Right lobe of liver (tissue), 6 donors: ENCODE measurements around the gene BIK. TPM values are rescaled to one million over a fixed set of nuclear protein-coding genes. Genes with fewer than 3 reads are reported as not detected.

Experiments
- ATAC-seq, 4 donors: fragments of 200-7000 bp; cut with Tn5 transposase; one replicate each; pipeline ENCODE4 v1.9.1; 2020; ENCODE audit warnings: mild to moderate bottlenecking in 4 of 4, moderate library complexity in 4 of 4
- DNase-seq, 3 donors: peaks; one replicate each; pipeline ENCODE4 v3.0.0-alpha.2; 2020
- H3K27ac ChIP-seq, 3 donors: fragments of 200-600 bp; one replicate each; pipeline ENCODE4 v1.8.0; 2022
- H3K27me3 ChIP-seq, 2 donors: fragments of 200-600 bp; one replicate each; pipeline ENCODE4 v1.8.0; 2022
- H3K36me3 ChIP-seq, 4 donors: fragments of 200-600 bp; sonication (generic) in 1 of 4; one replicate each; pipeline versions ENCODE4 v1.5.1 to v1.8.0; 2017 to 2022; ENCODE audit warnings: control low read depth in 1 of 4
- H3K4me1 ChIP-seq, 4 donors: fragments of 200-600 bp; sonication (generic) in 1 of 4; one replicate each; pipeline versions ENCODE4 v1.5.1 to v1.8.0; 2017 to 2022; ENCODE audit warnings: control low read depth in 1 of 4
- H3K4me3 ChIP-seq, 3 donors: fragments of 200-600 bp; one replicate each; pipeline ENCODE4 v1.8.0; 2022
- H3K9me3 ChIP-seq, 4 donors: fragments of 200-600 bp; sonication (generic) in 1 of 4; one replicate each; pipeline versions ENCODE4 v1.5.1 to v1.8.0; 2017 to 2022; ENCODE audit warnings: control low read depth in 1 of 4
- CTCF ChIP-seq, 4 donors: fragments of 200-600 bp in 3 of 4; fragments of 450-650 bp in 1 of 4; IDR thresholded peaks; one replicate each; pipeline versions ENCODE4 v1.5.1 to v1.8.0; 2016 to 2022; ENCODE audit warnings: antibody characterized with exemption in 4 of 4, mild to moderate bottlenecking in 2 of 4
- POLR2A ChIP-seq: fragments of 450-650 bp; IDR thresholded peaks from one replicate; pipeline ENCODE4 v1.6.1; 2017; ENCODE audit warnings: antibody characterized with exemption, mild to moderate bottlenecking
- WGBS: methylation state at CpG from one replicate; pipeline ENCODE4 v1.1.6; 2018; ENCODE audit warnings: low coverage, low lambda C conversion rate; ENCODE audit not compliant: insufficient coverage; ENCODE audit errors: missing lambda C conversion rate; 5-methylcytosine and 5-hydroxymethylcytosine counted together
- intact Hi-C, 2 donors: fragments of 100-400 bp; cut with DNase I; formaldehyde crosslinking; loops; one replicate each; pipeline versions ENCODE4 v1.11.2 to v1.14.1; 2022
- total RNA-seq, 6 experiments: library from RNA; depleted of rRNA in 2 of 6; stranded (reverse); fragments of >200 nt in 2 of 6; fragmentation: NEBNext Ultra II Directional in 3 of 6; extraction: Animal tissue kit (Norgen Biotek cat#: 25700) in 3 of 6; gene quantifications; one replicate each; pipeline versions ENCODE4 v1.1.0 to v1.2.4, GENCODE V29; 2016 to 2023
- donor health status: DM: no; HTN: yes; CAD: no.
- donor health status: DM: no; HTN: no; CAD: no.
- donor health status: DM: no; HTN: no; CAD: no.
- donor health status: DM: no; HTN: yes; CAD: no.
- donor health status: DM: no; HTN: yes; CAD: no.

Gene BIK
- total RNA-seq, 6 experiments from 2014 or later: 0.22 to 0.42 (median 0.31) TPM; not detected in 1

- H3K4me3 ChIP-seq: no peak overlapping the region
- WGBS: 55% methylated on average over 11 of the region's 12 CpGs
- DNase-seq (peak in 1 of 3 donors; percentile 30), ATAC-seq (peak; percentile 57 to 97 (median 83))
- H3K27ac ChIP-seq: no peak overlapping the region
- H3K27me3 ChIP-seq: no peaks in the 10 kb centered on the region
- intact Hi-C loops: no loop called here
- H3K9me3 ChIP-seq: no peaks in the 10 kb centered on the region
- no peaks in the 10 kb centered on the region for H3K36me3 ChIP-seq
- no peaks in the 10 kb centered on the region for H3K4me1 ChIP-seq
- no peak for TF ChIP-seq CTCF (IDR thresholded peaks at IDR 0.05)
- no peak for TF ChIP-seq POLR2A
Observed at GRCh38 chr22:43078522-43078921, 32.0 kb upstream of the BIK start.

- ATAC-seq: no peak
- intact Hi-C loops: no loop called here
- TF ChIP-seq POLR2A (no peak), CTCF (IDR thresholded peaks at IDR 0.05) (no peak)
Observed at GRCh38 chr22:43079742-43080141, 30.8 kb upstream of the BIK start.

GRCh38 chr22:43080616-43081015, 29.9 kb upstream of the BIK start:
- ATAC-seq: peak in 1 of 4 donors; percentile 24
- DNase-seq: no peak

More at GRCh38 chr22:43079742-43080141, 30.8 kb upstream of the BIK start:
- H3K4me1 ChIP-seq: no peaks in the 10 kb centered on the region
- H3K27me3 ChIP-seq: no peaks in the 10 kb centered on the region
- H3K36me3 ChIP-seq: no peaks in the 10 kb centered on the region
- H3K9me3 ChIP-seq: no peaks in the 10 kb centered on the region
- DNase-seq: no peak
- H3K4me3 ChIP-seq: no peak overlapping the region
- H3K27ac ChIP-seq: no peak overlapping the region
- WGBS: 82% methylated on average over 8 of the region's 14 CpGs

GRCh38 chr22:43081968-43082367, 28.6 kb upstream of the BIK start:
- 90% methylated on average over 2 of the region's 4 CpGs for WGBS
- no peaks in the 10 kb centered on the region for H3K36me3 ChIP-seq
- H3K4me3 ChIP-seq: no peak overlapping the region
- H3K4me1 ChIP-seq: no peaks in the 10 kb centered on the region
- ATAC-seq: no peak
- no peaks in the 10 kb centered on the region for H3K27me3 ChIP-seq
- intact Hi-C loops: no loop called here
- no peaks in the 10 kb centered on the region for H3K9me3 ChIP-seq
- DNase-seq: no peak
- TF ChIP-seq CTCF (IDR thresholded peaks at IDR 0.05): no peak
- TF ChIP-seq POLR2A: no peak
- H3K27ac ChIP-seq: no peak overlapping the region

More at GRCh38 chr22:43080616-43081015, 29.9 kb upstream of the BIK start:
- intact Hi-C loops: no loop called here
- no peak overlapping the region for H3K27ac ChIP-seq
- H3K9me3 ChIP-seq: no peaks in the 10 kb centered on the region
- no peaks in the 10 kb centered on the region for H3K36me3 ChIP-seq
- 77% methylated on average over 2 of the region's 2 CpGs for WGBS
- no peaks in the 10 kb centered on the region for H3K27me3 ChIP-seq
- no peaks in the 10 kb centered on the region for H3K4me1 ChIP-seq
- no peak overlapping the region for H3K4me3 ChIP-seq
- TF ChIP-seq POLR2A: no peak
- no peak for TF ChIP-seq CTCF (IDR thresholded peaks at IDR 0.05)
